Measurements from ENCODE around the gene PDE6A.

GRCh38 chr5:149831492-149831891, 113.1 kb downstream of the PDE6A start:
- TF ChIP-seq CTCF (IDR thresholded peaks at IDR 0.05; ENCODE audit: insufficient read depth, low read length) (no peak), POLR2AphosphoS5 (IDR thresholded peaks at IDR 0.05; ENCODE audit: low read depth) (no peak), GABPA (IDR thresholded peaks at IDR 0.05; ENCODE audit: low read depth) (no peak), SPI1 (IDR thresholded peaks at IDR 0.05; ENCODE audit: borderline replicate concordance, low read depth) (no peak)

All from HL-60 (cell line).